CD4-positive, alpha-beta T cell (primary cell): ENCODE measurements around the gene TGFB1I1. TPM values are rescaled to one million over a fixed set of nuclear protein-coding genes. Genes with fewer than 3 reads are reported as not detected.
"Not testable (repeated sequence)": the region's sequence is repeated elsewhere in the genome, so short reads cannot be mapped to it uniquely, and the experiment has no call there.

Experiments used
- ATAC-seq: fragments of 200-7000 bp; cut with Tn5 transposase; one replicate; pipeline ENCODE4 v1.10.0; 2022; ENCODE audit warnings: mild to moderate bottlenecking; ENCODE audit not compliant: poor library complexity
- CTCF ChIA-PET: fragments of 350-600 bp; sonication (Branson Sonifier 250); formaldehyde crosslinking; loops from one replicate; lab custom pipeline; 2021; ENCODE audit warnings: antibody characterized with exemption, inconsistent platforms; lab: Charles Lee
- POLR2A ChIA-PET: fragments of 350-600 bp; sonication (Branson Sonifier 250); formaldehyde crosslinking; loops from one replicate; lab custom pipeline; 2021; ENCODE audit warnings: antibody characterized with exemption, inconsistent platforms; lab: Charles Lee
- DNase-seq, 14 experiments: peaks; one replicate each; pipeline ENCODE4 v3.0.0-alpha.2; 2013 to 2020; ENCODE audit warnings: mixed read lengths in 2 of 14
- H3K27ac ChIP-seq, 2 donors: one replicate each; pipeline versions ENCODE4 v1.5.1 to v1.7.0; 2013; ENCODE audit warnings: low read length in 2 of 2, low read depth in 1 of 2, mild to moderate bottlenecking in 1 of 2
- H3K27me3 ChIP-seq, 2 experiments: 1 replicate in 1 of 2; 2 replicates in 1 of 2; pipeline versions ENCODE4 v1.6.1 to v1.7.0; 2013; ENCODE audit warnings: low read length in 2 of 2, control low read depth in 1 of 2, mild to moderate bottlenecking in 1 of 2, moderate library complexity in 1 of 2; ENCODE audit not compliant: insufficient read depth in 2 of 2, control insufficient read depth in 1 of 2
- H3K36me3 ChIP-seq: one replicate; pipeline ENCODE4 v1.6.1; 2013; ENCODE audit warnings: low read length, control low read depth; ENCODE audit not compliant: insufficient read depth
- H3K4me1 ChIP-seq: one replicate; pipeline ENCODE4 v1.6.1; 2013; ENCODE audit warnings: low read length, control low read depth; ENCODE audit not compliant: insufficient read depth
- H3K4me3 ChIP-seq: one replicate; pipeline ENCODE4 v1.5.1; 2013; ENCODE audit warnings: mild to moderate bottlenecking, low read length, moderate library complexity
- H3K9me3 ChIP-seq, 2 experiments: 1 replicate in 1 of 2; 2 replicates in 1 of 2; pipeline versions ENCODE4 v1.6.1 to v1.7.0; 2013; ENCODE audit warnings: low read length in 2 of 2, mild to moderate bottlenecking in 2 of 2, control low read depth in 1 of 2, moderate library complexity in 1 of 2; ENCODE audit not compliant: control insufficient read depth in 1 of 2, insufficient read depth in 1 of 2
- H3K27ac Mint-ChIP-seq: one replicate; pipeline ENCODE4 v1.8.0; 2020; ENCODE audit warnings: mixed read lengths
- H3K27me3 Mint-ChIP-seq: one replicate; pipeline ENCODE4 v1.8.0; 2021; ENCODE audit warnings: mixed read lengths
- H3K36me3 Mint-ChIP-seq: one replicate; pipeline ENCODE4 v1.8.0; 2021; ENCODE audit warnings: low read depth, mixed read lengths
- H3K4me1 Mint-ChIP-seq: one replicate; pipeline ENCODE4 v1.8.0; 2021; ENCODE audit warnings: low read depth, mixed read lengths
- H3K4me3 Mint-ChIP-seq: one replicate; pipeline ENCODE4 v1.8.0; 2020; ENCODE audit warnings: mild to moderate bottlenecking, mixed read lengths
- H3K9me3 Mint-ChIP-seq: one replicate; pipeline ENCODE4 v1.8.0; 2020; ENCODE audit warnings: mixed read lengths
- intact Hi-C, 2 experiments: fragments of 100-400 bp; cut with DNase I in 1 of 2; cut with micrococcal nuclease in 1 of 2; formaldehyde crosslinking; loops; one replicate each; pipeline versions ENCODE4 v1.15.1 to v1.9.0; 2023 to 2025; cut with DNase I, micrococcal nuclease
- total RNA-seq, 174 experiments: library from RNA in 2 of 174; stranded (reverse) in 2 of 174; gene quantifications; one replicate each; pipeline ENCODE4 v1.2.3 and lab custom pipeline; 2021 to 2026
- TF ChIP-seq, protein P1 (sequence below): fragments of 200-600 bp; IDR thresholded peaks from one replicate; pipeline ENCODE4 v1.8.0; 2022; ENCODE audit warnings: antibody characterized with exemption, mild to moderate bottlenecking

TGFB1I1 gene
- total RNA-seq, 2 experiments from 2014 or later, result 0.36 to 0.42 TPM

DNA sequence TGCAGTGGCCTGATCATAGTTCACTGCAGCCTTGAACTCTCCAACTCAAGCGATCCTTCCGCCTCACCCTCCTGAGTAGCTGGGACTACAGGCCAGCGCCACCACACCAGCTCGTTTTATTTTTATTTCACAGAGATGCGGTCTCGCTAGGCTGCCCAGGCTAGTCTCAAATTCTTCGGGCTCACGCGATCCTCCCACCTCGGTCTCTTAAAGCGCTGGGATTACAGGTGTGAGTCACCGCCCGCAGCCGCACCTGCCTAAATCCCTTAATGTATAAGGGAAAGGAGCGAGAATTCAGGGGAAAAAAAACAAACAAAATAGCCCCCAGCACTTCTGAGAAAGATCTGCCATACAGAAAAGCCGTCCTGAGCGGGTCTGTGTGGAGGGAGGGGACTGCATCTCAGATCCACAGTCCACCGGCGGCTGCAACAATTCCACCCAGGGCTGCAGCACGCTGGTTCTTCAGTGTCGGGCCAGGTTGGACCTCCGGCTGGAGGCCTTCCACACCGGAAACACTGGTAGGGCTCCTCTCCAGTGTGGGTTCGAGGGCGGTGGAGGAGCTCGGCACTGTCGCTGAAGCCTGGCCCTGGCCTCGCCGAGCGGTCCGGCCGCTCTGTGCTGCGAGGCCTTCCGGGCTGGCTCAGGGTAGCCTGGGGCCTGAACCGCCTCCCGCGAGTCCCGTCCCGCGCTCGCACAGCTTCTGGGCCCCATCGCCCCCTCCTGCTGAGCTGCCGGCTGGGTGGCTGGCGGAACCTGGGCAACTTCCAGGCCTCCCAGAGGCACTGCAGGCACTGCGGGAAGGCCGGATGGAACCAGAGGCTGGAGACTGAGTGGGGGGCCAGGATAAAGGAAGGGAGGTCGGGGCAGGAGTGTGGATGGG lies 36.4 kb upstream of the TGFB1I1 start:
- Histone ChIP-seq H3K36me3 (no peaks in the 10 kb centered on the region), H3K4me3 (no peak overlapping the region), H3K9me3 (no peaks in the 10 kb centered on the region), H3K27ac (no peak overlapping the region), H3K27me3 (no peaks in the 10 kb centered on the region), H3K4me1 (no peaks in the 10 kb centered on the region)
- H3K36me3 Mint-ChIP-seq, result no peaks in the 10 kb centered on the region
- H3K4me3 Mint-ChIP-seq, result no peak overlapping the region
- no peaks in the 10 kb centered on the region for H3K9me3 Mint-ChIP-seq
- TF ChIP-seq, protein P1, sequence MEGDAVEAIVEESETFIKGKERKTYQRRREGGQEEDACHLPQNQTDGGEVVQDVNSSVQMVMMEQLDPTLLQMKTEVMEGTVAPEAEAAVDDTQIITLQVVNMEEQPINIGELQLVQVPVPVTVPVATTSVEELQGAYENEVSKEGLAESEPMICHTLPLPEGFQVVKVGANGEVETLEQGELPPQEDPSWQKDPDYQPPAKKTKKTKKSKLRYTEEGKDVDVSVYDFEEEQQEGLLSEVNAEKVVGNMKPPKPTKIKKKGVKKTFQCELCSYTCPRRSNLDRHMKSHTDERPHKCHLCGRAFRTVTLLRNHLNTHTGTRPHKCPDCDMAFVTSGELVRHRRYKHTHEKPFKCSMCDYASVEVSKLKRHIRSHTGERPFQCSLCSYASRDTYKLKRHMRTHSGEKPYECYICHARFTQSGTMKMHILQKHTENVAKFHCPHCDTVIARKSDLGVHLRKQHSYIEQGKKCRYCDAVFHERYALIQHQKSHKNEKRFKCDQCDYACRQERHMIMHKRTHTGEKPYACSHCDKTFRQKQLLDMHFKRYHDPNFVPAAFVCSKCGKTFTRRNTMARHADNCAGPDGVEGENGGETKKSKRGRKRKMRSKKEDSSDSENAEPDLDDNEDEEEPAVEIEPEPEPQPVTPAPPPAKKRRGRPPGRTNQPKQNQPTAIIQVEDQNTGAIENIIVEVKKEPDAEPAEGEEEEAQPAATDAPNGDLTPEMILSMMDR, result no peak
- H3K4me1 Mint-ChIP-seq, result no peaks in the 10 kb centered on the region
- H3K27ac Mint-ChIP-seq, result no peak overlapping the region
- ChIA-PET CTCF (no interaction called here), POLR2A (no interaction called here)
- H3K27me3 Mint-ChIP-seq, result no peaks in the 10 kb centered on the region
- intact Hi-C loops, result no loop called here
- no peak for ATAC-seq
- DNase-seq, result no peak

DNA sequence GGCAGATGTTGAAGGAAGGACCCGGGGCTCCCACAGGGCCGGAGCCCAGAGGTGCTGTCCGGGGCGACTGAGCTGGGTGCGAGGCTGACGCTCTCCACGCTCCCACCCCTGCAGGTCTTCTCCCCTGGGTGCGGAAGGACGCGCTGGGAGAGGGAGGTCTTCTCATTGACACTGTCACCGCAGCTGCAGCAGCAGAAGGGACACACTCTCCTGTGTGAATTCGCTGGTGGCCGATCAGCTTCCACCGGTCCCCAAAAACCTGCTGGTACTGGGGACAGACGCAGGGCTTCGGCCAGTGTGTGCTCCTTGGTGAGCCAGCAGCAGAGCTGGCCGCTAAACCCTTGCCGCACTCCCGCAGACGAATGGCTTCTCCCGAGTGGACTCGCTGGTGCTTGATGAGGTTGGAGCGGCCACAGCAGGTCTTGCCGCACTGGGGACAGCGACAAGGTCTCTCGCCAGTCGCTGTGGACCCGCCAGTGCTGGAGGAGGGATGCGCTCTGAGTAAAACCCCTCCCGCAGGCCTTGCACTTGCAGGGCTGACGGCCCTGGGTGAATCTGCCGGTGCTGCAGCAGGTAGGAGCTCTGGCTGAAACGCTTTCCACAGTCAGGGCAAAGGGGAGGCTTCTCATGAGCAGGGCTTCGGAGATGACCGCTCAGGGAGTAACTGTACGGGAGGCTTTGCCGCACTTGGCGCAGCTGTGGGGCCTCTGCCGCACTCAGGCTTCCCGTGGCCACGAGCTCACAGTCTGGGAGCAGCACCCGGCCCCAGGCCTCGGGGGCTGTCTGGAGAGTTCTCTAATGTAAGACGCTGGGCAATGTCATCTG lies 35.5 kb upstream of the TGFB1I1 start:
- ChIA-PET POLR2A (no interaction called here), CTCF (no interaction called here)
- intact Hi-C loops, result no loop called here
- Mint-ChIP-seq H3K4me3 (no peak overlapping the region), H3K4me1 (no peaks in the 10 kb centered on the region), H3K27ac (no peak overlapping the region), H3K9me3 (no peaks in the 10 kb centered on the region), H3K36me3 (no peaks in the 10 kb centered on the region), H3K27me3 (no peaks in the 10 kb centered on the region)
- H3K9me3 ChIP-seq, result no peaks in the 10 kb centered on the region
- no peak overlapping the region for H3K4me3 ChIP-seq
- ATAC-seq (no peak), DNase-seq (no peak)
- H3K27me3 ChIP-seq, result no peaks in the 10 kb centered on the region
- no peaks in the 10 kb centered on the region for H3K36me3 ChIP-seq
- H3K27ac ChIP-seq, result no peak overlapping the region
- H3K4me1 ChIP-seq, result no peaks in the 10 kb centered on the region
- TF ChIP-seq, protein P1, result no peak

DNA sequence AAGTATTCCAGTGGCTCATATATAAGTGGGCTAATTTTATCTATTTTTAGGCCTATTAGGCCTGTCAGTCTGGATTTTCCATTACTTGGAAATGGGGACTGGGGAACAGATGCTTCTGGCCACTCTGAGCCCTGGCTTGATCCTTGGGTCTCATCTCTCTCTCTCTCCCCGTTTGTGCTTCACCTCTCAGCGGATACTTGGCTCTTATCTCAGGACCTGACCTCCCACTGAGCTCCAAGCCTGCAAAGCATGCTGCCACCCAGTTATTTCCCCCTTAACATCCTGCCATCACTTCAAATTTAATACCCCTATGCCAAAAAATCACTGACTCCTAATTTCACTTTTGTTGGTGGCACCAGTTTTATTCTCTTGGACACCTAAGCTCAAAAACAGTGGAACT lies 33.5 kb upstream of the TGFB1I1 start:
- no peak for DNase-seq
- H3K36me3 ChIP-seq, result no peaks in the 10 kb centered on the region
- H3K27ac ChIP-seq, result no peak overlapping the region
- no peaks in the 10 kb centered on the region for H3K36me3 Mint-ChIP-seq
- H3K4me3 ChIP-seq, result no peak overlapping the region
- intact Hi-C loops, result no loop called here
- no peak overlapping the region for H3K4me3 Mint-ChIP-seq
- H3K4me1 ChIP-seq, result peaks cover 14% of the 10 kb centered on the region
- no peaks in the 10 kb centered on the region for H3K9me3 ChIP-seq
- peaks cover 10% of the 10 kb centered on the region for H3K4me1 Mint-ChIP-seq
- CTCF ChIA-PET, result no interaction called here
- no peaks in the 10 kb centered on the region for H3K9me3 Mint-ChIP-seq
- TF ChIP-seq, protein P1, result no peak
- ATAC-seq, result no peak
- POLR2A ChIA-PET, result no interaction called here
- no peaks in the 10 kb centered on the region for H3K27me3 ChIP-seq
- no peak overlapping the region for H3K27ac Mint-ChIP-seq
- no peaks in the 10 kb centered on the region for H3K27me3 Mint-ChIP-seq

DNA sequence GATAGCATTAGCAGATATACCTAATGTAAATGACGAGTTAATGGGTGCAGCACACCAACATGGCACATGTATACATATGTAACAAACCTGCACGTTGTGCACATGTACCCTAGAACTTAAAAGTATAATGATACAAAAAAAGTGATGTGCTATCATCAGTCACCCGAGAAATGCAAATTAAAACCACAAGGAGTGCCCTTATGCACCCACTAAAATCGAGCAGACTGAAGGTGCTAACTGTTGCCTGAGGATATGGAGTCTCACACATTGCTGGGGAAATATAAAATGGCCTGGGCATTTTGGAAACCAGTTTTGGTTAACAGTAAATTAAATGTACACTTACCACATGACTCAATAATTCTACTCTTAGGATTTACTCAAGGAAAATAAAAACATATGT lies 32.9 kb upstream of the TGFB1I1 start:
- H3K36me3 ChIP-seq, H3K36me3 Mint-ChIP-seq, intact Hi-C loops, H3K27me3 Mint-ChIP-seq, H3K9me3 Mint-ChIP-seq, H3K27me3 ChIP-seq, H3K9me3 ChIP-seq, H3K27ac Mint-ChIP-seq, H3K27ac ChIP-seq, H3K4me3 ChIP-seq, DNase-seq, H3K4me3 Mint-ChIP-seq, ATAC-seq, CTCF ChIA-PET: not testable (repeated sequence)
- peaks cover 14% of the 10 kb centered on the region for H3K4me1 ChIP-seq
- POLR2A ChIA-PET, result interaction anchor here (0.6 kb wide), 1 partner anchor 262 kb away, joined by 3 read pairs; no protein-coding TSS in a partner anchor
- peaks cover 10% of the 10 kb centered on the region for H3K4me1 Mint-ChIP-seq
